Endodermal cell (in vitro differentiated cells): Measurements from ENCODE around the gene ZNF155. TPM values are rescaled to one million over a fixed set of nuclear protein-coding genes. Genes with fewer than 3 reads are reported as not detected.

Experiments
- DNase-seq: peaks from one replicate; pipeline ENCODE4 v3.0.0-alpha.2; 2017
- H3K27ac ChIP-seq: 2 replicates; pipeline ENCODE4 v1.5.1; 2013; ENCODE audit warnings: mild to moderate bottlenecking, low read depth, low read length, moderate library complexity
- H3K27me3 ChIP-seq: 2 replicates; pipeline ENCODE4 v1.6.1; 2013; ENCODE audit warnings: mild to moderate bottlenecking, low read length, moderate library complexity; ENCODE audit not compliant: insufficient read depth, control insufficient read depth, poor library complexity, severe bottlenecking
- H3K36me3 ChIP-seq: 2 replicates; pipeline ENCODE4 v1.7.0; 2013; ENCODE audit warnings: mild to moderate bottlenecking, low read length, moderate library complexity; ENCODE audit not compliant: control insufficient read depth, insufficient read depth
- H3K4me1 ChIP-seq: one replicate; pipeline ENCODE4 v1.7.0; 2013; ENCODE audit warnings: low read length; ENCODE audit not compliant: control insufficient read depth, insufficient read depth
- H3K4me3 ChIP-seq: 2 replicates; pipeline ENCODE4 v1.5.1; 2013; ENCODE audit warnings: mild to moderate bottlenecking, low read length, moderate library complexity
- H3K9ac ChIP-seq: 2 replicates; pipeline ENCODE4 v1.6.1; 2013; ENCODE audit warnings: mild to moderate bottlenecking, low read length, moderate library complexity; ENCODE audit not compliant: poor library complexity, severe bottlenecking; ENCODE audit errors: extremely low read depth
- H3K9me3 ChIP-seq: 2 replicates; pipeline ENCODE4 v1.6.1; 2013; ENCODE audit warnings: mild to moderate bottlenecking, low read length, moderate library complexity; ENCODE audit not compliant: control insufficient read depth
- H3K27ac Mint-ChIP-seq: 2 replicates; pipeline ENCODE4 v1.8.0; 2020; ENCODE audit warnings: mixed read lengths
- H3K27me3 Mint-ChIP-seq: 2 replicates; pipeline ENCODE4 v1.8.0; 2021; ENCODE audit warnings: mild to moderate bottlenecking, mixed read lengths; ENCODE audit not compliant: insufficient read depth
- H3K36me3 Mint-ChIP-seq: 2 replicates; pipeline ENCODE4 v1.8.0; 2020; ENCODE audit warnings: low read depth, mixed read lengths
- H3K4me1 Mint-ChIP-seq: 2 replicates; pipeline ENCODE4 v1.8.0; 2020; ENCODE audit warnings: mixed read lengths
- H3K4me3 Mint-ChIP-seq: 2 replicates; pipeline ENCODE4 v1.8.0; 2020; ENCODE audit warnings: mild to moderate bottlenecking, moderate library complexity, mixed read lengths
- H3K9me3 Mint-ChIP-seq: 2 replicates; pipeline ENCODE4 v1.8.0; 2020; ENCODE audit warnings: mild to moderate bottlenecking, mixed read lengths
- CTCF ChIP-seq: fragments of 200-600 bp; sonication (generic); conservative IDR thresholded peaks from 2 replicates; pipeline ENCODE4 v1.5.0; 2021; ENCODE audit warnings: antibody characterized with exemption, mild to moderate bottlenecking
- WGBS, 2 experiments: methylation state at CpG; one replicate each; pipeline versions ENCODE4 v1.1.5 to v1.1.7; 2013; ENCODE audit warnings: missing lambda C conversion rate in 2 of 2, mixed read lengths in 1 of 2; ENCODE audit not compliant: insufficient coverage in 1 of 2, insufficient read length in 1 of 2; 5-methylcytosine and 5-hydroxymethylcytosine counted together
- total RNA-seq, 2 donors: library from RNA; stranded (reverse); fragmentation: NEBNext Ultra II Directional in 1 of 2; extraction: Animal tissue kit (Norgen Biotek cat#: 25700) in 1 of 2; gene quantifications; 2 replicates in 1 of 2; 3 replicates in 1 of 2; pipeline ENCODE4 v1.2.1, GENCODE V29; 2021

ZNF155 gene
- total RNA-seq, 2 donors from 2014 or later = 9.7 to 12.7 TPM

- Histone ChIP-seq H3K36me3 (no peaks in the 10 kb centered on the region), H3K4me3 (no peak overlapping the region), H3K27me3 (peaks cover 21% of the 10 kb centered on the region), H3K27ac (no peak overlapping the region), H3K9ac (no peak overlapping the region), H3K4me1 (no peaks in the 10 kb centered on the region), H3K9me3 (no peaks in the 10 kb centered on the region)
- H3K9me3 Mint-ChIP-seq = peaks cover 20% of the 10 kb centered on the region
- no peak overlapping the region for H3K4me3 Mint-ChIP-seq
- TF ChIP-seq CTCF = no peak
- no peaks in the 10 kb centered on the region for H3K4me1 Mint-ChIP-seq
- H3K27me3 Mint-ChIP-seq = peaks cover 14% of the 10 kb centered on the region
- no peak overlapping the region for H3K27ac Mint-ChIP-seq
- H3K36me3 Mint-ChIP-seq = no peaks in the 10 kb centered on the region
- WGBS, 2 experiments = 76 to 78% methylated on average over 2 of the region's 2 CpGs
- DNase-seq = no peak
Observed at GRCh38 chr19:44042147-44042546, 58.2 kb downstream of the ZNF155 start.

Other genes with a start within 250 kb of the ZNF155 start
- 10 to 100 TPM; 44.6 to 53.8 TPM for gene SMG9, start 229.2 kb upstream of the ZNF155 start, total RNA-seq
- not detected for gene KCNN4, start 203.2 kb upstream of the ZNF155 start, total RNA-seq
- under 1 TPM in 1 of 2 donors, not detected in 1; 0.11 TPM for gene LYPD5, start 181.7 kb upstream of the ZNF155 start, total RNA-seq
- gene ZNF283, start 156.9 kb upstream of the ZNF155 start, total RNA-seq = 10 to 100 TPM in 1 of 2 donors, 1 to 10 TPM in 1; 7.1 to 10.1 TPM
- 1 to 10 TPM; 4.0 to 6.6 TPM for gene ZNF404, start 100.2 kb upstream of the ZNF155 start, total RNA-seq
- gene ZNF45, start 48.9 kb upstream of the ZNF155 start, total RNA-seq = 10 to 100 TPM; 18.6 to 19.4 TPM
- gene ZNF221, start 33.0 kb upstream of the ZNF155 start, total RNA-seq = 10 to 100 TPM; 11.5 to 11.8 TPM
- gene ZNF230, start 18.8 kb downstream of the ZNF155 start, total RNA-seq = 1 to 10 TPM; 3.8 to 5.7 TPM
- 1 to 10 TPM; 5.0 to 6.0 TPM for gene ZNF222, start 41.2 kb downstream of the ZNF155 start, total RNA-seq
- 1 to 10 TPM; 9.3 TPM for gene ZNF223, start 67.8 kb downstream of the ZNF155 start, total RNA-seq
- 1 to 10 TPM; 1.9 to 2.2 TPM for gene ZNF284, start 88.0 kb downstream of the ZNF155 start, total RNA-seq
- 10 to 100 TPM; 19.7 to 22.1 TPM for gene ZNF224, start 110.2 kb downstream of the ZNF155 start, total RNA-seq
- gene ZNF225, start 129.2 kb downstream of the ZNF155 start, total RNA-seq = 1 to 10 TPM; 6.4 to 7.4 TPM
- 10 to 100 TPM in 1 of 2 donors, 1 to 10 TPM in 1; 9.0 to 10.8 TPM for gene ZNF234, start 157.4 kb downstream of the ZNF155 start, total RNA-seq
- gene ZNF226, start 180.9 kb downstream of the ZNF155 start, total RNA-seq = 10 to 100 TPM; 21.0 to 28.0 TPM
- gene ZNF227, start 228.3 kb downstream of the ZNF155 start, total RNA-seq = 10 to 100 TPM; 27.6 to 27.8 TPM